Left kidney (tissue), 2 donors: Measurements from ENCODE around the gene TTC7B. TPM values are rescaled to one million over a fixed set of nuclear protein-coding genes. Genes with fewer than 3 reads are reported as not detected.

Source experiments
- DNase-seq: peaks from one replicate; pipeline ENCODE4 v3.0.0-alpha.2; 2013
- polyA plus RNA-seq: library from polyadenylated mRNA; unstranded; fragments of 120-200 nt; gene quantifications from one replicate; pipeline ENCODE4 v1.2.1, GENCODE V29; 2013; ENCODE audit not compliant: insufficient read length

Gene TTC7B
- polyA plus RNA-seq, 1 donor: 46.4 TPM

DNA sequence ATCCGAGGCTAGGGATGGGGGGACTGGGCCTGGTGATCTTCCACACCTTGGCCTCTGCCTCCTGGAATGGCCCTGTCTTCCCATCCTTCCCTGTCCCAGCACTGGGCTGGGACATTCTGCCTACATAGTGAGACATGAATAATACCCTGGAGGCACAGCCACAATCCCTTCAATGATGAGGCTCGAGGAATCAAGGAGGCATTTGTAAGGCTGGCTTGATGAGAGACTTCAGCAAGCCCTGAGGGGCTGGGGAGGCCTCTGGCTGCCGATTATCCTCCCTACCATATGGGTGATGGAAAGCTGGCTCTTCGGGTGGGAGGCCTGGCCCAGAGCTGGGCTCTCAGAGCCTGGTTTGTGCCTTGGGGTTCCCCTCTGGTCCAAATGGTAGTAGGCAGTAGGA lies 326.9 kb downstream of the TTC7B start:
- no peak for DNase-seq

DNA sequence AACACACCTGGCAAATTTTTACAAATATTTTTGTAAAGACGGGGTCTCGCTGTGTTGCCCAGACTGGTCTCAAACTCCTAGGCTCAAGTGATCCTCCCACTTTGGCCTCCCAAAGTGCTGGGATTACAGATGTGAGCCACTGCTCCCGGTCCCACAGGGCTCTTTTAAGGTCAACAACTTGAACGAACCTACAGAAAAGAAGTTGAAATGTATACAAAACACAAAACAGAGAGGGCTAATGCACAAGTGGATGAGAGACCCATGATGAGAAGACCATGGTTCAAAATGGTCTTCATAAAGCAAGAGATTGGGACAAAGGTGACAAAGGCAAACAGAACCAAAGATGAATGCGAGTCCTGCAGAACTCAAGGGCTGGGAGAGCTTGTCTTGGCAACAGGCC lies 328.0 kb downstream of the TTC7B start:
- no peak for DNase-seq

DNA sequence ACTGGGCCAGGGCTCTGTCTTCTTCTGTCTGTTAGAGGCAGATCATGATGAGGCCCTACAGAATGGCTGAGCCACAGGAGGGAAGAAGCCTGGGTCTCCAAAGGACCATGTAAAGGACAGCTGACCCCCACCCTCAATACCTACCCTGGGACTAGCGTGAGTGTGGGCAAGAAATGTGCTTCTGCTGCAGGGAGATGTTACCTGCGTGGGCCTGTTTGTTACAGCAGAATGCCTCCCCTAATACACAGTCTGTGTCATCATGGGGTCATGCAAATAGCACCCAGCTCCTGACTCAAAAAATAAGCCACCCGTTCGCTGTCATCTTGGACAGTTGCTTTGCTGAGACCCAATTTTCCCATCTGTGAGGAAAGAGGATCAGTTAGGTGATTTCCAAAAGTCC lies 328.8 kb downstream of the TTC7B start:
- no peak for DNase-seq

DNA sequence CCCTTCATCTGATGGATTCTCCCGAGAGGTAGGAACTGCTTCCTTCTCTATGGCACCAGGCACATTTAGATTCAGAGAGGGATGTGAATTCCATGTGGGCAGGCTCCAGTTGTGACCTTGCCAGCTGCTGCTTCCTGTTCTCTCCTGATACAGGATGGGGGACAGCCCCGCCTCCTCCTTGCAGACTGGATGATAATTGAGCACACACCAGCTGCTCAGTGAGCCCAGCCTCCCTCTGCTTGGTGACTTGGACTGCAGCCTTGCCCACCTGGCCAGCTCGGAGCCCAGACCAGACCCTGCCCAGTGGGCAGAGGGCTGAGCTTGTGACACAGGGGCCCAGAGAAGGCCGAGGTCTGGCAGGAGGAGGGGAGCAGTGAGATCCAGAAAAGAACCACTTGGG lies 329.2 kb downstream of the TTC7B start:
- no peak for DNase-seq

DNA sequence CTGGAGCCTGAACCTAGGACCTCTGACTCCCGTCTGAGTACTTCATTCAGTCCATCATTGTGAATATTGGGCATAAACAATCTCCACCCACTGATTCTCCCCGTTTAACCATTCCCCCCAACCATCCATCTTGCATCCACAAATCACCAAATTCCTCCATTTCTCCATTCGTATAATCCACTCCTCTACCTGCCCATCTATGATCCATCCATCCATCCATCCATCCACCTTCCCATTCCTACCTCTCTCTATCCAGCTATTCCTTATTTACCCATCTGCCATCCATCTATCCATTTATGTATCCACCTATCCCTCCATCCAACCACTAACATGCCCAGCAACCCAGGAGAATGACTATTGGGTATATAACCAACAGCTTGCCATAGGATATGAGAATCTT lies 331.9 kb downstream of the TTC7B start:
- DNase-seq: no peak

DNA sequence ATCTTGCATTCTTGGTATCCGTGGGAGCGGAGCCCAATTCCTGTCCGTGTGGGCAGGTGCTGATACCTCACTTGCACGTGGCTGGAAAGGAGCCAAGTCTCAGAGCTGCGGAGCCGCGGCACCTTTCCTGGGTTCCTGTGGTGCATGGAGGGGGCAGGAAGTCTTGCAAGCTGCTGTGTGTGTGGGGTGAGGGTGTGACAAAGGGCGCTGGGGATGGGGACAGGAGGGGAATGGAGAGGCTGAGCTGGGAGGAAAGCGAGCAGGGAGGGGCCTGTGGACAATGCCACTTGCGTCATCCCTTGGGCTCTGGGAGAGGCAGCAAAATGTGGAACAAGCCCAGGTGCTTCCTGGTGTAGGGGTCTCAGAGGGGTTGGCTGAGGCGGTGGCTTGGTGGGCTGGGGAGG lies 332.7 kb downstream of the TTC7B start:
- no peak for DNase-seq

DNA sequence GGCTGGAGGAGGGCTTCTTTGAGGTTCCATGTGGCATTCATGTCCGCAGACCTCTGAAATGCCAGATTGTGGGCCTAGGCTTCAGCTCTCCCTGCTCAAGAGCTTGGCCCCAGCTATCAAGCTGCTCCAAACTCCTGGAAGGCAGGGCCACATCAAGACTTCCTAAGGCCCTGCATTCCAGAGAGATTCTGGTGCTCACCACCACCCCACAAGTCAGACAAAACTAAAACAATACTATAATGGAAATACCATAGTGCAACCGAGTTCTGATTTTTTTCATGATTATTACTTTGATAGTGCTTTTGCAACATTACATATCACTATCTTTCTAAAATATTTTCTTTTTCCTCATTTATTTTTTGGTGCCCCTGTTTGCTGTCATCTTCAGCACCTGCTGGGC lies 333.1 kb downstream of the TTC7B start:
- no peak for DNase-seq

DNA sequence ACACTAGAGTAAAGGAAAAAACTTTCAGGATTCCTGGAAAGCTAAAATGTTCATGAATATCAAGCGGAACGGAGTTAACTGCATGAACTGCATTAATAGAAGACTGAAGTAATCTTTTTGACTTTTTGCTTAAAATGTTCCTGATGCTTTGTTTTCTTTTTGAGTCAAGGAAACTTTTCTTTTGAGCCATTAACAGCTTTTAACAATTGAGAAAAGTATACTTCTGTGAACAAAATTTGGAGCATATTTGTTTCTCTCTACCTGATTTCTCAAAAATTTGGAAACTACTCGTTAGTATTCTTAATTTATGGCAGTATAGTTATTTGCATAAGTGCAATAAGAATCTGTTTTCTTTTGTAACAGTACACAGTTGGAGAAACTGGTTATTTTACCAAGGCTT lies 340.9 kb downstream of the TTC7B start:
- DNase-seq: no peak

Other genes with a start within 250 kb of the TTC7B start
- gene RPS6KA5, start 244.2 kb upstream of the TTC7B start, polyA plus RNA-seq: 9.2 TPM